ENCODE measurements around the gene SHISAL2B.
"Not testable (repeated sequence)": the region's sequence is repeated elsewhere in the genome, so short reads cannot be mapped to it uniquely, and the experiment has no call there.

SHISAL2B gene

DNA sequence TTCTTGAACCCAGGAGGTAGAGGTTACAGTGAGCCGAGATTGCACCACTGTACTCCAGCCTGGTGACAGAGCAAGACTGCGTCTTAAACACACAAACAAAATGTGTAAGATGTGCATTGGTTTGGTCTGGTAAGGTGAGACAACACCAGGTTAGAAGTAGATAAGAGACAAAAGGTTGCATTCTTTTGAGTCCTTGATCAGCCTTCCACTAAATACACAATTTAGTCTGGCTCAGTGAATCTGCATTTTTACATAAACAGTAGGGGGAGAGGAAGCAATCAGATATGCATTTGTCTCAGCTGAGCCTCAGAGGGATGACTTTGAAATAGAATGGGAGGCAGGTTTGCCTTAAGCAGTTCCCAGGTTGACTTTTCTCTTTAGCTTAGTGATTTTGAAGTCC lies 15.8 kb downstream of the SHISAL2B start:
- not testable (repeated sequence) for H3K4me1 ChIP-seq (ENCODE audit: control insufficient read depth, insufficient read depth, low read length); H3K4me3 ChIP-seq (ENCODE audit: low read length); H3K36me3 ChIP-seq (ENCODE audit: control insufficient read depth, insufficient read depth, low read length); H3K9me3 ChIP-seq (ENCODE audit: control insufficient read depth, low read length); H3K27me3 ChIP-seq (ENCODE audit: control insufficient read depth, insufficient read depth, low read length); H3K9ac ChIP-seq (ENCODE audit: low read length)

DNA sequence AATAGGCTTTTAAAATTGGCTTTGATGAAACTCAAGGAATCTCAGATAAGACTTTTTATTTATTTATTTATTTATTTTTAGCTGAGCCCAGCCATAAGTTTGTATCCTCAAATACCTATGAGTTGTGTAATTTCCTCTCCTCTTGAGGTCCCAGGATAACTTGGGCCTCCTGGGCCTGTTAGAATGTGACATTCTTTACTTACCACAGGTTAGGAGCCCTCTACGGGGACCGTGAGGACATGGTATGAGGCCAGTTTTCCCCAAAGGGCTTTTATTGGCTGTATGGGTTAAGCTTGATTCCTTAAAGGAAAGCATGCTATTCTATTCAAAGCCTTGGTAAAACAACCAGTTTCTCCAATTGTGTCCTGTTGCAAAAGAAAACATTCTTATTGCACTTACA lies 16.9 kb downstream of the SHISAL2B start:
- Histone ChIP-seq H3K4me3 (ENCODE audit: low read length) (no peak overlapping the region), H3K27me3 (ENCODE audit: control insufficient read depth, insufficient read depth, low read length) (no peaks in the 10 kb centered on the region), H3K9me3 (ENCODE audit: control insufficient read depth, low read length) (no peaks in the 10 kb centered on the region), H3K4me1 (ENCODE audit: control insufficient read depth, insufficient read depth, low read length) (no peaks in the 10 kb centered on the region), H3K9ac (ENCODE audit: low read length) (no peak overlapping the region), H3K36me3 (ENCODE audit: control insufficient read depth, insufficient read depth, low read length) (no peaks in the 10 kb centered on the region)

- not testable (repeated sequence) for H3K36me3 ChIP-seq (ENCODE audit: control insufficient read depth, insufficient read depth, low read length); H3K9me3 ChIP-seq (ENCODE audit: control insufficient read depth, low read length); H3K27me3 ChIP-seq (ENCODE audit: control insufficient read depth, insufficient read depth, low read length); H3K4me1 ChIP-seq (ENCODE audit: control insufficient read depth, insufficient read depth, low read length); H3K9ac ChIP-seq (ENCODE audit: low read length); H3K4me3 ChIP-seq (ENCODE audit: low read length)
These were observed 24.2 kb downstream of the SHISAL2B start for GRCh38 chr5:64714495-64714894.

- Histone ChIP-seq H3K36me3 (ENCODE audit: control insufficient read depth, insufficient read depth, low read length) (no peaks in the 10 kb centered on the region), H3K4me1 (ENCODE audit: control insufficient read depth, insufficient read depth, low read length) (no peaks in the 10 kb centered on the region), H3K4me3 (ENCODE audit: low read length) (no peak overlapping the region), H3K9me3 (ENCODE audit: control insufficient read depth, low read length) (no peaks in the 10 kb centered on the region), H3K27me3 (ENCODE audit: control insufficient read depth, insufficient read depth, low read length) (no peaks in the 10 kb centered on the region), H3K9ac (ENCODE audit: low read length) (no peak overlapping the region)
These were observed 32.3 kb downstream of the SHISAL2B start for GRCh38 chr5:64722588-64722987.

DNA sequence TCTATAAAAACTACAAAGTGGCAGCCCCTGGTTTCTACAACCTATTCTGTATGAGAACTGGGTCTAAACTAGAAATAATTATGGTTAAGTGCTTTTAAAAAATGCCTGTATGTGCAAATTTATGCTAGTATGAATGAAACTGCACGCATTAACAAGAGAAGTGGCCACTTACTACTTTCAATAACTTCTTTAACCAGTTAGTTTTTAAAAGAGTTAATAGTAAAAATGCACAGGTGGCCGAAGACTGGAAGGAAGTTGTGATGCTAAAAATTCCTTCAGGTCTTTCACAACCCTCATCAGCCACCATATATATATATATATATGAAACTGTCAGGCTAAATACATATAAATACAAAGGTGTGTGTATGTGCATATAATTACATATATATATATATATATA lies 36.8 kb downstream of the SHISAL2B start:
- H3K36me3 ChIP-seq (ENCODE audit: control insufficient read depth, insufficient read depth, low read length), result no peaks in the 10 kb centered on the region

GRCh38 chr5:64742411-64742810 lies 52.1 kb downstream of the SHISAL2B start:
- Histone ChIP-seq H3K36me3 (ENCODE audit: control insufficient read depth, insufficient read depth, low read length) (no peaks in the 10 kb centered on the region), H3K9ac (ENCODE audit: low read length) (no peak overlapping the region), H3K9me3 (ENCODE audit: control insufficient read depth, low read length) (no peaks in the 10 kb centered on the region), H3K27me3 (ENCODE audit: control insufficient read depth, insufficient read depth, low read length) (no peaks in the 10 kb centered on the region), H3K4me1 (ENCODE audit: control insufficient read depth, insufficient read depth, low read length) (no peaks in the 10 kb centered on the region), H3K4me3 (ENCODE audit: low read length) (no peak overlapping the region)

More for the DNA sequence above, 36.8 kb downstream of the SHISAL2B start:
- no peaks in the 10 kb centered on the region for H3K9me3 ChIP-seq (ENCODE audit: control insufficient read depth, low read length)
- H3K4me3 ChIP-seq (ENCODE audit: low read length), result no peak overlapping the region
- no peaks in the 10 kb centered on the region for H3K4me1 ChIP-seq (ENCODE audit: control insufficient read depth, insufficient read depth, low read length)
- no peaks in the 10 kb centered on the region for H3K27me3 ChIP-seq (ENCODE audit: control insufficient read depth, insufficient read depth, low read length)
- H3K9ac ChIP-seq (ENCODE audit: low read length), result no peak overlapping the region

DNA sequence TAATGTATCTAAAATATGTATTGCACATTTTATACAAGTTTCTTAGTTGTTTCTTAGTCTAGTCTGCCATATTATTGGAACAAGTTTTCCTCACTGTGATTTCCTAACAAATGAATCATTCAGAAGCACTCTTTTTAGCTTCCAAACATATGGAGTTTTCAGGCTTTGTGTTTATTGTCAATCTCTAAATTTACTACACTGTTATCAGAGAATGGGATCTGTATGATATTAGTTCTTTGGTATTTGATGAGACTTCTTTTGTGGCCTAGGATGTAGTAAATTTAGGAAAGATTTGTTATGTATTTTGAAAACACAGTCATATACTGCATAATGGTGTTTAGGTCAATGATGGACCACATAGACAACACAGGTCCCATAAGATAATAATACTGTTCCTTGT lies 52.5 kb downstream of the SHISAL2B start:
- H3K27me3 ChIP-seq (ENCODE audit: control insufficient read depth, insufficient read depth, low read length), result no peaks in the 10 kb centered on the region
- no peaks in the 10 kb centered on the region for H3K36me3 ChIP-seq (ENCODE audit: control insufficient read depth, insufficient read depth, low read length)
- no peaks in the 10 kb centered on the region for H3K9me3 ChIP-seq (ENCODE audit: control insufficient read depth, low read length)
- H3K4me1 ChIP-seq (ENCODE audit: control insufficient read depth, insufficient read depth, low read length), result no peaks in the 10 kb centered on the region
- H3K9ac ChIP-seq (ENCODE audit: low read length), result no peak overlapping the region
- H3K4me3 ChIP-seq (ENCODE audit: low read length), result no peak overlapping the region

GRCh38 chr5:64744914-64745313 lies 54.6 kb downstream of the SHISAL2B start:
- Histone ChIP-seq H3K27me3 (ENCODE audit: control insufficient read depth, insufficient read depth, low read length) (no peaks in the 10 kb centered on the region), H3K36me3 (ENCODE audit: control insufficient read depth, insufficient read depth, low read length) (no peaks in the 10 kb centered on the region), H3K9ac (ENCODE audit: low read length) (no peak overlapping the region), H3K4me1 (ENCODE audit: control insufficient read depth, insufficient read depth, low read length) (no peaks in the 10 kb centered on the region), H3K4me3 (ENCODE audit: low read length) (no peak overlapping the region), H3K9me3 (ENCODE audit: control insufficient read depth, low read length) (no peaks in the 10 kb centered on the region)

GRCh38 chr5:64746446-64746845 lies 56.1 kb downstream of the SHISAL2B start:
- no peaks in the 10 kb centered on the region for H3K9me3 ChIP-seq (ENCODE audit: control insufficient read depth, low read length)
- H3K36me3 ChIP-seq (ENCODE audit: control insufficient read depth, insufficient read depth, low read length), result no peaks in the 10 kb centered on the region
- no peak overlapping the region for H3K4me3 ChIP-seq (ENCODE audit: low read length)
- H3K9ac ChIP-seq (ENCODE audit: low read length), result no peak overlapping the region
- no peaks in the 10 kb centered on the region for H3K4me1 ChIP-seq (ENCODE audit: control insufficient read depth, insufficient read depth, low read length)
- no peaks in the 10 kb centered on the region for H3K27me3 ChIP-seq (ENCODE audit: control insufficient read depth, insufficient read depth, low read length)

- Histone ChIP-seq H3K4me1 (ENCODE audit: control insufficient read depth, insufficient read depth, low read length) (no peaks in the 10 kb centered on the region), H3K9me3 (ENCODE audit: control insufficient read depth, low read length) (no peaks in the 10 kb centered on the region), H3K36me3 (ENCODE audit: control insufficient read depth, insufficient read depth, low read length) (no peaks in the 10 kb centered on the region), H3K27me3 (ENCODE audit: control insufficient read depth, insufficient read depth, low read length) (no peaks in the 10 kb centered on the region), H3K9ac (ENCODE audit: low read length) (no peak overlapping the region), H3K4me3 (ENCODE audit: low read length) (no peak overlapping the region)
These were observed 59.1 kb downstream of the SHISAL2B start for GRCh38 chr5:64749385-64749784.

DNA sequence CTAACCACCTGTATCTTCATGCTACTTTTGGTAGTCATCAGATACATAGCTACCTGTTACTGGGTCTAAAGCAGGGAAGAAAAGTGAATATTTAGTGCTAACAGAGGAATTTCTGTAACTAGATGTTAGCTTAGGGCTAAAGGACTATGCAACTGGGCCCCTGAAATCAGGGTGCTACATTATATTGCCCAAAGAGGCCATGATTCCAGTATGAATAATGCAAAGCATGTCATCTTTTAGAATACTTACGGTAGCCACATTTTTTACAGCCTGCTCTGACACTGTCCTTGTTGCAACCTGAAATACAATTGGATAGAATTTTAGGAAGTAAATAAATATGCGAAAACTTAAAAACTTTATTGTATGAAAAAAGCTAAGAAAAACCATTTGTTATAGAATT lies 63.8 kb downstream of the SHISAL2B start:
- Histone ChIP-seq H3K9me3 (ENCODE audit: control insufficient read depth, low read length) (no peaks in the 10 kb centered on the region), H3K9ac (ENCODE audit: low read length) (no peak overlapping the region), H3K27me3 (ENCODE audit: control insufficient read depth, insufficient read depth, low read length) (no peaks in the 10 kb centered on the region), H3K36me3 (ENCODE audit: control insufficient read depth, insufficient read depth, low read length) (no peaks in the 10 kb centered on the region), H3K4me3 (ENCODE audit: low read length) (no peak overlapping the region), H3K4me1 (ENCODE audit: control insufficient read depth, insufficient read depth, low read length) (no peaks in the 10 kb centered on the region)

GRCh38 chr5:64758901-64759300 lies 68.6 kb downstream of the SHISAL2B start:
- Histone ChIP-seq H3K9me3 (ENCODE audit: control insufficient read depth, low read length) (no peaks in the 10 kb centered on the region), H3K36me3 (ENCODE audit: control insufficient read depth, insufficient read depth, low read length) (no peaks in the 10 kb centered on the region), H3K9ac (ENCODE audit: low read length) (no peak overlapping the region), H3K4me3 (ENCODE audit: low read length) (no peak overlapping the region), H3K27me3 (ENCODE audit: control insufficient read depth, insufficient read depth, low read length) (no peaks in the 10 kb centered on the region), H3K4me1 (ENCODE audit: control insufficient read depth, insufficient read depth, low read length) (no peaks in the 10 kb centered on the region)

DNA sequence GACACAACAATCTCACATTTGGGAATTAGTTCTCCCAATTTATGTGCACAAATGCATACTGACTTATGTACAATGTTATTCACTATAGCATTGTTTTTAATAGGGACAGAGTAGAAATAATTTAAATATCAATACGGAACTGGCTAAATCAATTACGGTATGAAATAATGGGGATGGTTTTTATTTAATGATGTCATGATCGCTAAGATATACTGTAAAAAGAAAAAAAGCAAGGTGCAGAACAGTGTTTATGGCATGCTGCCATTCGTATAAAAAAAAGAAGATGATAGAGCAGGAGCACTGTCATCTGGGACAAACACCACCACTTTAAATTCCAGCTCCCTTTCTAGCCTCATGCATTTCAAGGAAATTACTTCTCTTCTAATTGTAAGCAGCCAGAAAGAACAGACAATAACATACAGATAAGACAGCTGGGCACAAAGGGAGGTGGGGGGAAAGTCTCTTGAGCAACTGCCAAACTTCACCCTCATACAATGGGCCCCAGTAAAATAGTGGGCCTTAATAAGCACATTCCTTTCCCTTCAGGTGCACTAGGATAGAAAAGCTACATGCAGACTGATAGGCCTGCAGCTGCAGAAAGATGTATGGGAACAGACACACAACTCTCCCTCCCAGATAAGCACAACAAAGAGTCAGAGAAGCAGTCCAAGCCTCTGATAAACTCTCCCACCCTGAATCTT lies 69.8 kb downstream of the SHISAL2B start:
- Histone ChIP-seq H3K4me3 (ENCODE audit: low read length) (no peak overlapping the region), H3K36me3 (ENCODE audit: control insufficient read depth, insufficient read depth, low read length) (no peaks in the 10 kb centered on the region), H3K27me3 (ENCODE audit: control insufficient read depth, insufficient read depth, low read length) (no peaks in the 10 kb centered on the region), H3K4me1 (ENCODE audit: control insufficient read depth, insufficient read depth, low read length) (no peaks in the 10 kb centered on the region), H3K9ac (ENCODE audit: low read length) (no peak overlapping the region), H3K9me3 (ENCODE audit: control insufficient read depth, low read length) (no peaks in the 10 kb centered on the region)
